Hepatocyte (in vitro differentiated cells): ENCODE measurements around the gene ABCA3. TPM values are rescaled to one million over a fixed set of nuclear protein-coding genes. Genes with fewer than 3 reads are reported as not detected.

ENCODE experiments used
- DNase-seq: peaks from one replicate; pipeline ENCODE4 v3.0.0-alpha.2; 2016; ENCODE audit warnings: low spot score
- H2AFZ ChIP-seq: fragments of 200-600 bp; sonication (generic); 2 replicates; pipeline ENCODE4 v1.6.0; 2016; ENCODE audit warnings: antibody characterized with exemption, mild to moderate bottlenecking
- H3K27ac ChIP-seq: fragments of 200-600 bp; sonication (generic); 2 replicates; pipeline ENCODE4 v1.5.1; 2016; ENCODE audit warnings: mild to moderate bottlenecking
- H3K27me3 ChIP-seq: fragments of 200-600 bp; sonication (generic); 2 replicates; pipeline ENCODE4 v1.6.1; 2016
- H3K36me3 ChIP-seq: fragments of 200-600 bp; sonication (generic); replicated peaks from 2 replicates; pipeline ENCODE4 v1.5.1; 2016; ENCODE audit warnings: low read depth; ENCODE audit not compliant: insufficient read depth
- H3K4me1 ChIP-seq: fragments of 200-600 bp; sonication (generic); 2 replicates; pipeline ENCODE4 v1.5.1; 2016; ENCODE audit warnings: mild to moderate bottlenecking, moderate library complexity; ENCODE audit not compliant: insufficient read depth
- H3K4me2 ChIP-seq: fragments of 200-600 bp; sonication (generic); 2 replicates; pipeline ENCODE4 v1.6.0; 2016
- H3K4me3 ChIP-seq: fragments of 200-600 bp; sonication (generic); 2 replicates; pipeline ENCODE4 v1.5.1; 2016; ENCODE audit warnings: mild to moderate bottlenecking
- H3K79me2 ChIP-seq: fragments of 200-600 bp; sonication (generic); 2 replicates; pipeline ENCODE4 v1.6.0; 2017; ENCODE audit warnings: mild to moderate bottlenecking
- H3K9me2 ChIP-seq: fragments of 200-600 bp; sonication (generic); replicated peaks from 2 replicates; pipeline ENCODE4 v1.6.0; 2017; ENCODE audit warnings: mild to moderate bottlenecking; ENCODE audit not compliant: insufficient read depth
- H3K9me3 ChIP-seq: fragments of 200-600 bp; sonication (generic); 2 replicates; pipeline ENCODE4 v1.5.1; 2016; ENCODE audit warnings: low read depth, mild to moderate bottlenecking
- H4K20me1 ChIP-seq: fragments of 200-600 bp; sonication (generic); 2 replicates; pipeline ENCODE4 v1.6.0; 2016; ENCODE audit warnings: mild to moderate bottlenecking; ENCODE audit not compliant: insufficient read depth, poor library complexity, severe bottlenecking
- EZH2 ChIP-seq: fragments of 200-600 bp; sonication (generic); IDR thresholded peaks from 2 replicates; pipeline ENCODE4 v1.6.1; 2016; ENCODE audit warnings: antibody characterized with exemption, mild to moderate bottlenecking, borderline replicate concordance
- EZH2phosphoT487 ChIP-seq: fragments of 200-600 bp; sonication (generic); IDR thresholded peaks from one replicate; pipeline ENCODE4 v1.6.1; 2018; ENCODE audit warnings: antibody characterized with exemption, mild to moderate bottlenecking, low read depth, moderate library complexity; ENCODE audit not compliant: unreplicated experiment, severe bottlenecking
- WGBS: methylation state at CpG from one replicate; pipeline ENCODE4 v1.1.6; 2016; ENCODE audit warnings: low lambda C conversion rate; ENCODE audit errors: missing lambda C conversion rate; 5-methylcytosine and 5-hydroxymethylcytosine counted together
- polyA plus RNA-seq: library from polyadenylated mRNA; unstranded; fragments of >200 nt; fragmentation: Nextera tagmentation; extraction: Ambion mirVana; gene quantifications from 2 replicates; pipeline ENCODE4 v1.2.1, GENCODE V29; 2016
- total RNA-seq: library from RNA; depleted of rRNA; stranded (reverse); fragments of >200 nt; gene quantifications from 2 replicates; pipeline ENCODE4 v1.2.3, GENCODE V29; 2014
- TF ChIP-seq, protein P1 (sequence below): fragments of 200-600 bp; sonication (generic); IDR thresholded peaks from 2 replicates; pipeline ENCODE4 v1.5.1; 2016; ENCODE audit warnings: antibody characterized with exemption, mild to moderate bottlenecking; ENCODE audit not compliant: poor library complexity

ABCA3 gene
- total and polyA plus RNA-seq, 2 experiments from 2014 or later = 0.94 to 1.8 TPM

DNA sequence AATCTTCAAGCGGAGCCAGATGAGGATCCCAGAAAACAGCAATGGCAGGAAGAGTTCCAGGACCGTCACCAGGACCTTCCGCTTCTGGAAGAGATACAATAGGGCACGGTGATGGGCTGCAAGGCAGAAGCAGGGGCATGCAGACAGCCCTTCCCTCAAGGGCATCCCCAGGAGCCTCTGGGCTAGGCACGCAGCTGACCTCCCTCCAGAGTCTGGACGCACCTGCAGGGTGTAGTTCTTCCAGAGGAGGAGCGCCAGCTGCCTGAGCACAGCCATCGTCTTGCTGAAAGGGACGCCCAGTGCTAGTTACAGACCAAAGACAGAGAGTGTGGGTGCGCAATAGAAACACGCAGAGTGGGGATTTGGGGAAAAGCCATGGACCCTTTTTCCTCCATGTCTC, 14.3 kb downstream of the ABCA3 start:
- no peaks in the 10 kb centered on the region for H3K36me3 ChIP-seq
- no peak for TF ChIP-seq EZH2phosphoT487
- TF ChIP-seq, protein P1, sequence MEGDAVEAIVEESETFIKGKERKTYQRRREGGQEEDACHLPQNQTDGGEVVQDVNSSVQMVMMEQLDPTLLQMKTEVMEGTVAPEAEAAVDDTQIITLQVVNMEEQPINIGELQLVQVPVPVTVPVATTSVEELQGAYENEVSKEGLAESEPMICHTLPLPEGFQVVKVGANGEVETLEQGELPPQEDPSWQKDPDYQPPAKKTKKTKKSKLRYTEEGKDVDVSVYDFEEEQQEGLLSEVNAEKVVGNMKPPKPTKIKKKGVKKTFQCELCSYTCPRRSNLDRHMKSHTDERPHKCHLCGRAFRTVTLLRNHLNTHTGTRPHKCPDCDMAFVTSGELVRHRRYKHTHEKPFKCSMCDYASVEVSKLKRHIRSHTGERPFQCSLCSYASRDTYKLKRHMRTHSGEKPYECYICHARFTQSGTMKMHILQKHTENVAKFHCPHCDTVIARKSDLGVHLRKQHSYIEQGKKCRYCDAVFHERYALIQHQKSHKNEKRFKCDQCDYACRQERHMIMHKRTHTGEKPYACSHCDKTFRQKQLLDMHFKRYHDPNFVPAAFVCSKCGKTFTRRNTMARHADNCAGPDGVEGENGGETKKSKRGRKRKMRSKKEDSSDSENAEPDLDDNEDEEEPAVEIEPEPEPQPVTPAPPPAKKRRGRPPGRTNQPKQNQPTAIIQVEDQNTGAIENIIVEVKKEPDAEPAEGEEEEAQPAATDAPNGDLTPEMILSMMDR = no peak
- TF ChIP-seq EZH2 = no peak
- no peak overlapping the region for H3K27ac ChIP-seq
- H3K4me1 ChIP-seq = no peaks in the 10 kb centered on the region
- H3K9me3 ChIP-seq = no peaks in the 10 kb centered on the region
- WGBS = 95% methylated on average over 11 of the region's 11 CpGs
- no peaks in the 10 kb centered on the region for H3K79me2 ChIP-seq
- peaks cover 4% of the 10 kb centered on the region for H3K27me3 ChIP-seq
- H2AFZ ChIP-seq = no peak overlapping the region
- H3K4me2 ChIP-seq = no peak overlapping the region
- H3K9me2 ChIP-seq = no peaks in the 10 kb centered on the region
- no peak for DNase-seq
- no peaks in the 10 kb centered on the region for H4K20me1 ChIP-seq
- no peak overlapping the region for H3K4me3 ChIP-seq

DNA sequence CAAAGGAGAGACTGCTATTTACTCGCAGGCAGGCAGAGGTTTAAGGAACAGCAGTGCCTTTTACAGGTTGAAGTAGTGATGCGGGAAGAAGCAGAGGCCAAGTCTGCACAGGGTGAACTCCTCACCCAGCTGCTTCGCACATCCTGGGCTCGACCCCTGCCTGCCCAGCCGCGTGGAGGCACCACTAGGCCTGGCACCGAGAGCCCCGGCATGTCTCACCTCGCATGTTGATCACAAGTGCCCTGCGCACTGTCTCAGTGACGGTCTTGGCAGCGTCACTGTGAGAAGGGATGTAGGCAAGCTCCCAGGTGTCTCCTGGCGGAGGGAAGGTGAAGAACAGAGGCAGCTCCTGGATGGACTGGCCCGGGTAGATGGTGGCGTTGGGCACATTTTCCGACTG, 14.7 kb downstream of the ABCA3 start:
- H3K9me2 ChIP-seq = no peaks in the 10 kb centered on the region
- TF ChIP-seq EZH2phosphoT487 = no peak
- no peak overlapping the region for H2AFZ ChIP-seq
- WGBS = 90% methylated on average over 16 of the region's 16 CpGs
- no peaks in the 10 kb centered on the region for H4K20me1 ChIP-seq
- H3K9me3 ChIP-seq = no peaks in the 10 kb centered on the region
- no peaks in the 10 kb centered on the region for H3K36me3 ChIP-seq
- H3K4me3 ChIP-seq = no peak overlapping the region
- H3K27me3 ChIP-seq = peaks cover under 1% of the 10 kb centered on the region
- no peaks in the 10 kb centered on the region for H3K79me2 ChIP-seq
- no peak overlapping the region for H3K4me2 ChIP-seq
- DNase-seq = no peak
- H3K27ac ChIP-seq = no peak overlapping the region
- no peaks in the 10 kb centered on the region for H3K4me1 ChIP-seq

DNA sequence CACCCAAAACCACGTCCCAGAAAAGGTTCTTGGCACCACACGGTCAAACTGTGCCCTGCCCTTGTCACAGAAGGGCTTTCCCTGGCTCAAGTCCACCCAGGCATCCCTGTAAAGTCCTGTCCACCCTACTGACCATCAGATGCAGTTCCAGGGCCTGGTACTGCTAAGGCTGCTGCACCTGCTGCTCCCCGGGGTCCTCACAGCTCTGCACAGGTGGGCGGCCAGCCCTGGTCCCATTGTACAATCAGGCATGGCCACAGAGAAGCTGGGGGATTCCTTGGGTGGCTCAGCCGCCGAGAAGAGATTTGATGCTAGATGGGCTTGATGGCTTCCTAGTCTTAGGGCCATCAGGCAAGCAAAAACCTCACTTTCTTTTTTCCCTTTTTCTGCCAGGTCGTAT, 15.3 kb downstream of the ABCA3 start:
- Histone ChIP-seq H3K4me1 (no peaks in the 10 kb centered on the region), H3K4me3 (no peak overlapping the region), H3K36me3 (no peaks in the 10 kb centered on the region), H3K9me2 (no peaks in the 10 kb centered on the region), H3K27ac (no peak overlapping the region), H4K20me1 (no peaks in the 10 kb centered on the region), H3K79me2 (no peaks in the 10 kb centered on the region), H3K4me2 (no peak overlapping the region), H2AFZ (no peak overlapping the region), H3K9me3 (no peaks in the 10 kb centered on the region), H3K27me3 (no peaks in the 10 kb centered on the region)
- TF ChIP-seq, protein P1 = no peak
- no peak for TF ChIP-seq EZH2phosphoT487
- TF ChIP-seq EZH2 = no peak
- DNase-seq = no peak
- WGBS = 88% methylated on average over 7 of the region's 7 CpGs

DNA sequence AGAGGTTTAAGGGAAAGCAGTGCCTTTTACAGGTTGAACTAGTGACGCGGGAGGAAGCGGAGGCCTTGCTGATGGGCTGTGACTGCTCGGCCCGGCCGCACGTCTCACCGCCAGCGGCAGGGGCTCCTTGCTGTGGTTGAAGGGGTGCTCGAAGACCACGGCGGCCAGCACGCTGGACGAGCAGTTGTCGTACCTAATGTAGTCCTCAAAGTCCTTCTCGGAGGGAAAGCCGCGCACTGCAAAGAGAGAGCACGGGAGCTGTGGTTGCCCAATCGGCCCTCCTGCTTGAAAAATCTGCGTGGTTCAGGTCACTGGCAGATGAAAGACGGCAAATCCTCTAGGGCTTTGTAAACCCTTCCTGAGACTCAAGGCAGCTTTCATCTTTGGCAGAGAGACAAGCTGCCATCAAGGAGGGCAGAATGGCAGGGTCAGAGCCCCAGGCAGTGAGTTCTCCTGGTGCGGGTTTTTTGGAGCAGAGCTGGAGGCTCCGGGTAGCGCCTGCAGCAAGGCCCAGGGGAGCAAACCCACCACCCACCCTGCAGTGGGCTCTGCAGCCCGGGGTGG, 16.1 kb downstream of the ABCA3 start:
- Histone ChIP-seq H3K9me3 (no peaks in the 10 kb centered on the region), H3K36me3 (no peaks in the 10 kb centered on the region), H4K20me1 (no peaks in the 10 kb centered on the region), H2AFZ (no peak overlapping the region), H3K4me2 (no peak overlapping the region), H3K4me3 (no peak overlapping the region), H3K4me1 (no peaks in the 10 kb centered on the region), H3K27me3 (no peaks in the 10 kb centered on the region), H3K79me2 (no peaks in the 10 kb centered on the region), H3K9me2 (no peaks in the 10 kb centered on the region), H3K27ac (no peak overlapping the region)
- TF ChIP-seq EZH2phosphoT487 = no peak
- TF ChIP-seq EZH2 = no peak
- TF ChIP-seq, protein P1 = no peak
- DNase-seq = no peak
- WGBS = 91% methylated on average over 26 of the region's 26 CpGs
